ENCODE data around the gene CASP12. TPM values are rescaled to one million over a fixed set of nuclear protein-coding genes. Genes with fewer than 3 reads are reported as not detected.
A peak's percentile ranks its signal among the peaks of the same experiment; 100 is the strongest.

Gene CASP12
- total RNA-seq, 1 donor from 2014 or later, result not detected

- Mint-ChIP-seq H3K27me3 (no peaks in the 10 kb centered on the region), H3K9me3 (peaks cover 12% of the 10 kb centered on the region), H3K27ac (peak overlapping the region; percentile 64), H3K4me3 (peak overlapping the region; percentile 30), H3K4me1 (peaks cover 29% of the 10 kb centered on the region), H3K36me3 (ENCODE audit: low read depth) (peaks cover 2% of the 10 kb centered on the region)
- intact Hi-C loops (cut with micrococcal nuclease), result loop anchor here (10.0 kb wide), 1 partner anchor 172 kb away; no protein-coding TSS in a partner anchor
- no peak for DNase-seq
These were observed 21.9 kb downstream of the CASP12 start for GRCh38 chr11:104876324-104876723.

DNA sequence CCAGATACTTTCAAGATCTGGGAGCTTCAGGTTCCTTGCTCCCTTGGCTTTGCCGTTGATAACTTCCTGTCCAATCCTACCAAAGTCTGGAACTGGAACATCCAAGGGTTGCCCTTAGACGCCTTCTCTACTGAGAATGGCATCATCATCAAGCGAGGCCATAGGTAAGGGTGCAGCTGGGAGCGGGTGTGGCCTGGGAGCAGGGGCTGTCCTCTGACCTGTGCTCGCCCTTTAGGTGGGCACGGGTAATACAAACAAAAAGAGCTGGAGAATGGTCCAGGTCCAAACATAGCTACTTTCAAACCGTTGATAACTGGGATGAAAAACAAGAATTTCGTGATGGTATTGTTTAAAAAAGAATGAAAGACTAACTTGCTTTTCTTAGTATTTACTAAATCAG lies 25.0 kb downstream of the CASP12 start:
- Mint-ChIP-seq H3K27me3 (no peaks in the 10 kb centered on the region), H3K27ac (no peak overlapping the region), H3K4me1 (peaks cover 32% of the 10 kb centered on the region), H3K9me3 (peaks cover 4% of the 10 kb centered on the region), H3K36me3 (ENCODE audit: low read depth) (no peaks in the 10 kb centered on the region), H3K4me3 (no peak overlapping the region)
- intact Hi-C loops (cut with micrococcal nuclease), result loop anchor here (10.0 kb wide), 1 partner anchor 168 kb away; no protein-coding TSS in a partner anchor
- no peak for DNase-seq

DNA sequence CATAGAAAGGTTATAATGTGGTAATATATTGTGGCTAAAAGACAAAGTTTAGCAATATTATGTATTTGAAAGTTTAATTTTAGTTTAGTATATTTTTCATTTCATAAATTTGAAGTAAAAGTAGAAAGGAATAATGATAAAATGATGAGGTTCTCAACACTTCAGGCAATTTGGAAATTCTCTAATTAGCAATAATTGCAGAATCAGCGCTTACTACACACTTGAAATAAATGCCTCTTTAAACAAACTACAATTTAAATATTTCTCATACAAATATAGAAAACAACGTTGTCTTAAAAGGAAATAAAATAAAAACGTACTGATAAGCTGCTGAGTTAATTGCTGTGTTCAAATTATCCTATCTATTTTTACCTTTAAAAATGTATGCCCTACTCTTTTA lies 25.9 kb downstream of the CASP12 start:
- intact Hi-C loops (cut with micrococcal nuclease), result loop anchor here (10.0 kb wide), 1 partner anchor 168 kb away; no protein-coding TSS in a partner anchor
- no peaks in the 10 kb centered on the region for H3K36me3 Mint-ChIP-seq (ENCODE audit: low read depth)
- no peaks in the 10 kb centered on the region for H3K27me3 Mint-ChIP-seq
- no peak overlapping the region for H3K27ac Mint-ChIP-seq
- H3K4me3 Mint-ChIP-seq, result no peak overlapping the region
- H3K4me1 Mint-ChIP-seq, result peaks cover 24% of the 10 kb centered on the region
- H3K9me3 Mint-ChIP-seq, result peaks cover 4% of the 10 kb centered on the region
- DNase-seq, result no peak

DNA sequence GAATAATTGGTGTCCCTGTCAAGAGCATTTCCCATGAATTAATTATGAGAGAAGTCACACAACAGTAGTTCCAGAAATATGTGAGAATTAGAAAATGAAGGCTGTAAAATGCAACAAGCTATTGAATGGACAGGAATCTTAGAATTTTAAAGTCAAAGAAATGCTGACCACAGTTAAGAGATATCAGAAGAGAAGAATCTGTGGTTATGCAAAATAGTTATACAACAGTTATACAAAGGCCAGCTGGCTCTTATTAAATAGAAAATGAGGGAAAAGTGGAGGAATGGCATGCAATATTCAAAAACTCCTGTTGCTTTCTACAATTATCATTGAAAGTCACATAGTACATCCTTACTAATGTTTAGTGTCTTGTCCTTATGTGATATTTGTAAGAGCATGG lies 27.4 kb downstream of the CASP12 start:
- H3K9me3 Mint-ChIP-seq, result peaks cover 11% of the 10 kb centered on the region
- no peak overlapping the region for H3K27ac Mint-ChIP-seq
- DNase-seq, result no peak
- intact Hi-C loops (cut with micrococcal nuclease), result loop anchor here (10.0 kb wide), 1 partner anchor 166 kb away; no protein-coding TSS in a partner anchor
- no peak overlapping the region for H3K4me3 Mint-ChIP-seq
- H3K4me1 Mint-ChIP-seq, result peaks cover 11% of the 10 kb centered on the region
- no peaks in the 10 kb centered on the region for H3K36me3 Mint-ChIP-seq (ENCODE audit: low read depth)
- no peaks in the 10 kb centered on the region for H3K27me3 Mint-ChIP-seq

DNA sequence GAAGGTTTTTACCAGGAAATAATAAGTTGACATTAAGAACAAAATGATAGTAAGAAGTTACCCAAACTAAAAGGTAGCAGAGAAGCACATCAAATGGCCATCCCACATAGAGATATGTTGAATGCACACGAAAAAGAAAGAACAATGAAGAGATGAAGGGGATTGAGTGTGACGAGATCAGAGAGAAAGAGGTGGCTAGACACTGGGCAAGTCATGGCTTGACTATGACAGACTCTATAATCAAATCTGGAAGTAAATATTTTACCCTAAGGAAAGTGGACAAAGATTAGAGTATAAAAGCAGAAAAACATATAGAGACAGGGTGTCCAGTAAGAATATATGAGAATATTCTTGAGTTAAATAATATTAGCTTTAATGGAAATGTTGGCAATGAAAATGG lies 31.4 kb downstream of the CASP12 start:
- peaks cover 18% of the 10 kb centered on the region for H3K9me3 Mint-ChIP-seq
- no peaks in the 10 kb centered on the region for H3K27me3 Mint-ChIP-seq
- no peak overlapping the region for H3K4me3 Mint-ChIP-seq
- H3K4me1 Mint-ChIP-seq, result peaks cover 5% of the 10 kb centered on the region
- no peak overlapping the region for H3K27ac Mint-ChIP-seq
- DNase-seq, result no peak
- H3K36me3 Mint-ChIP-seq (ENCODE audit: low read depth), result no peaks in the 10 kb centered on the region
- intact Hi-C loops (cut with micrococcal nuclease), result no loop called here

DNA sequence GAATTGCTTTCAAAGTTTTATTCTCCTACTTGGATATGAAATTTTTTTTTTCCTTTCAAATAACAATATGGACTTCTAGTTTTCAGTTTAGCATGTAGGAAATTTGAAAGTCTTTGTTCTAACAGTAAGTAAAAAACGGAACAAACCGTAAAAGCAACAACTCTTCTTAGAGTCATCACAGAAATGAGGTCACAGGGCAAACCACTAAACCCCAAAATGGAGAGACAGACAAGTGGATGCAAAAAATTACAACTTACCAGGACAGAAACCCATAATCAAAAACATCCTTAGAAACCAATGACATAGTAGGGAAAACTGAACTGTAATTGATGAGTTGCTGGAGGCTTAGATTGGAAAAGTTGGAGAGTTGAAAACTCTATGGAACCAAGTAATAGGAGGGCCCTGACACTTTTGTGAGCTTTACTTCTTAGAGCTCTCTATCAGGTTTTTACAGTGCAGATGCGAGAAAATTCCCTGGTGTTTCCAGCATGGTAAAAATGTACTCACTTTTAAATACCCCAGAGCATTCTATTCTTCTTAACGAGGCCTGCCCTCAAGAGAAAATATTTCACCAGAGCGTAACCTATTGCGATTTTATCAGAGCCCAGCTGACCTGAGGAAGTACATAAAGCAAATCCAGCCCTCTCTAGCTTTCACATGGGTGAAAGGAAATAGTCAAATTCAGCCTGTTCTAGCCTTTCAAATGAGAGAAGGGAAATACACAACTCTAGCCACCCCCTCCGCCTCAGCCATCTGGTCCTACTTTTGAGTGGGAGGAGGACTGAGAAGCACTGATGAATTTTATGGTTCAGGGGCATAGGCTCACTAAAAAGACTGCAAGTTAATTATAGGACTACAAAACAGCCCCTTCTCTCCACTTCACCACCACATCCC lies 39.1 kb downstream of the CASP12 start:
- Mint-ChIP-seq H3K27ac (no peak overlapping the region), H3K4me1 (peaks cover 6% of the 10 kb centered on the region), H3K27me3 (peaks cover 2% of the 10 kb centered on the region), H3K4me3 (no peak overlapping the region), H3K36me3 (ENCODE audit: low read depth) (no peaks in the 10 kb centered on the region), H3K9me3 (no peaks in the 10 kb centered on the region)
- intact Hi-C loops (cut with micrococcal nuclease), result no loop called here
- no peak for DNase-seq

GRCh38 chr11:104856607-104857006 lies 41.7 kb downstream of the CASP12 start:
- peaks cover 6% of the 10 kb centered on the region for H3K4me1 Mint-ChIP-seq
- no peak overlapping the region for H3K4me3 Mint-ChIP-seq
- no peaks in the 10 kb centered on the region for H3K9me3 Mint-ChIP-seq
- intact Hi-C loops (cut with micrococcal nuclease), result no loop called here
- peaks cover 2% of the 10 kb centered on the region for H3K27me3 Mint-ChIP-seq
- H3K36me3 Mint-ChIP-seq (ENCODE audit: low read depth), result no peaks in the 10 kb centered on the region
- DNase-seq, result no peak
- no peak overlapping the region for H3K27ac Mint-ChIP-seq

DNA sequence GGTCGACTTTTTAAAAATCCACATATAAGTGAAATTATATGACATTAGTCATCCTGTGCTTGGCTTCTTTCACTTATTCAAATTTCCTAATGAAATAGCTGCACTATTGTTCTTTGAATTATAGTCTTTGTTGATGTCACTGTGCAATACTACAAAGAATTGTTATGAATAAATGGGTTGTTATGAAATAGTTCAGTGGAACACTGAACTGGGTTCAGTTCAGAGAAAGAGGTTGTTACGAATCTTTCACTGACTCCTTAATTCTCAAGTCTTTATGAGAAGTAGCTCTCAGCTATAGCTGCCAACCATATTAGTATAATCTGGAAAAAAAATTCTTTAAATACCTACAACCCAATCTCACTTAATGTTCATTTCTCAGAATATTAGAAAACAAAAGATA lies 42.3 kb downstream of the CASP12 start:
- Mint-ChIP-seq H3K27ac (no peak overlapping the region), H3K27me3 (peaks cover 2% of the 10 kb centered on the region), H3K9me3 (no peaks in the 10 kb centered on the region), H3K4me3 (no peak overlapping the region), H3K36me3 (ENCODE audit: low read depth) (no peaks in the 10 kb centered on the region), H3K4me1 (peaks cover 6% of the 10 kb centered on the region)
- intact Hi-C loops (cut with micrococcal nuclease), result no loop called here
- no peak for DNase-seq

DNA sequence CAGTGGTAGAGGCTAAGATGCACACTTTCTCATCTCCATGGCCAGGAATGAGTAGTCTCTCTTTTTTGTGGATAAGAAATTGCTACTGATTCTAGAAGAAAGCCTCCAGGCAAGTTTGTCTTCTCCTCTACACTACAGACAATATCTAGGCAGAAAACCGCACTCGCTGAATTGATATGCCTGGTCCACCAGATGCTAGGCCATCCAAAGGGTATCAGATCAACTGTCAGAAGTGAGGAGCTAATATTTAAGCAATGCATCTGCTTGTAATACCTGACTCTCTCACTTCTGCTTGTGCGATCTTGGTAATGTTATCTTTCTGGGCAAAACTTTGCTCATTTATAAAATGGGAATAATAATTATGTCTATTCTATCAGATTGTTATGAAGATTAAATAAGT lies 45.0 kb downstream of the CASP12 start:
- H3K9me3 Mint-ChIP-seq, result no peaks in the 10 kb centered on the region
- no peak overlapping the region for H3K4me3 Mint-ChIP-seq
- peaks cover 4% of the 10 kb centered on the region for H3K27me3 Mint-ChIP-seq
- intact Hi-C loops (cut with micrococcal nuclease), result no loop called here
- no peak overlapping the region for H3K27ac Mint-ChIP-seq
- H3K4me1 Mint-ChIP-seq, result no peaks in the 10 kb centered on the region
- no peak for DNase-seq
- no peaks in the 10 kb centered on the region for H3K36me3 Mint-ChIP-seq (ENCODE audit: low read depth)

GRCh38 chr11:104852811-104853210 lies 45.4 kb downstream of the CASP12 start:
- no peaks in the 10 kb centered on the region for H3K36me3 Mint-ChIP-seq (ENCODE audit: low read depth)
- H3K27ac Mint-ChIP-seq, result no peak overlapping the region
- peaks cover 4% of the 10 kb centered on the region for H3K27me3 Mint-ChIP-seq
- intact Hi-C loops (cut with micrococcal nuclease), result no loop called here
- no peaks in the 10 kb centered on the region for H3K9me3 Mint-ChIP-seq
- no peaks in the 10 kb centered on the region for H3K4me1 Mint-ChIP-seq
- H3K4me3 Mint-ChIP-seq, result no peak overlapping the region
- DNase-seq, result no peak

- Mint-ChIP-seq H3K36me3 (ENCODE audit: low read depth) (no peaks in the 10 kb centered on the region), H3K9me3 (no peaks in the 10 kb centered on the region)
These were observed 52.0 kb downstream of the CASP12 start for GRCh38 chr11:104846216-104846615.

GRCh38 chr11:104844451-104844850 lies 53.8 kb downstream of the CASP12 start:
- Mint-ChIP-seq H3K27me3 (peaks cover 5% of the 10 kb centered on the region), H3K27ac (no peak overlapping the region), H3K4me3 (no peak overlapping the region), H3K9me3 (peaks cover 5% of the 10 kb centered on the region), H3K36me3 (ENCODE audit: low read depth) (no peaks in the 10 kb centered on the region), H3K4me1 (no peaks in the 10 kb centered on the region)
- DNase-seq, result no peak
- intact Hi-C loops (cut with micrococcal nuclease), result no loop called here

More at GRCh38 chr11:104846216-104846615, 52.0 kb downstream of the CASP12 start:
- Mint-ChIP-seq H3K4me3 (no peak overlapping the region), H3K4me1 (no peaks in the 10 kb centered on the region), H3K27ac (no peak overlapping the region), H3K27me3 (peaks cover 7% of the 10 kb centered on the region)
- DNase-seq, result no peak
- intact Hi-C loops (cut with micrococcal nuclease), result no loop called here

- intact Hi-C loops (cut with micrococcal nuclease), result no loop called here
- Mint-ChIP-seq H3K9me3 (peaks cover 11% of the 10 kb centered on the region), H3K27me3 (peaks cover 5% of the 10 kb centered on the region), H3K4me3 (no peak overlapping the region), H3K36me3 (ENCODE audit: low read depth) (peaks cover 3% of the 10 kb centered on the region), H3K27ac (no peak overlapping the region), H3K4me1 (no peaks in the 10 kb centered on the region)
- DNase-seq, result no peak
These were observed 55.0 kb downstream of the CASP12 start for GRCh38 chr11:104843150-104843836.

DNA sequence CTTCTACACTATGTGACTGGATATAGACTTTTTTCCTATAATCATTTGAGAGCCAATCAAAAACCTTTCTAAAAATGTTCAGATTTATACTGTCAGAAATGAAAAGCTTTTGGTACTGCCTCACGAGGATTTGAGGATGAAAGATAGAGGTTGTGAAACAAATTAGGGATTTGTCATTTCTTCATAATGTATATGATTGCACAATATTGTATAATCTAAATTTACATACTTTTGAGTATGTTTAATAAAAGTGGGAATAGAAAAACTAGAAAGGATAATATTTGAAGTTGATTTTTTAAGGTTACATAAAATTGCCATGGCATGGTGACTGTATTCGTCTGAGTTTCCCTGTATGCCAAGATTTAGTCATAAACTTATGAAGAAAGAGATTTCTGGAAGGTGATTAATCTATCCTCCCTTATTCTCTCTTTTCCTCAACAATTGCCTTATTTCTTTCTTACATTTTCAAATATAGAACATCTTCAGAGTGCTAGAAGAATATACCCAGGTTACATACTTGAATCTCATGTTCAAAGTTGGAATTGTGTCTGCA lies 56.2 kb downstream of the CASP12 start:
- Mint-ChIP-seq H3K4me1 (no peaks in the 10 kb centered on the region), H3K9me3 (peaks cover 14% of the 10 kb centered on the region), H3K27ac (no peak overlapping the region), H3K36me3 (ENCODE audit: low read depth) (peaks cover 3% of the 10 kb centered on the region), H3K4me3 (no peak overlapping the region), H3K27me3 (peaks cover 5% of the 10 kb centered on the region)
- no peak for DNase-seq
- intact Hi-C loops (cut with micrococcal nuclease), result no loop called here
